Endothelial cell of umbilical vein (primary cell): ENCODE measurements around the gene SCGB2B2. TPM values are rescaled to one million over a fixed set of nuclear protein-coding genes. Genes with fewer than 3 reads are reported as not detected.

ENCODE experiments used
- BruUV-seq: library from RNA; stranded (reverse); fragments of 400-500 nt; replicated peaks from 2 replicates; lab custom pipeline; 2021; lab: Mats Ljungman, UMichigan
- CTCF ChIA-PET: fragments of 300-600, 350-600 bp; sonication (Branson Sonifier 250); formaldehyde crosslinking; loops from one replicate; lab custom pipeline; 2021; ENCODE audit warnings: antibody characterized with exemption, inconsistent platforms; lab: Charles Lee
- POLR2A ChIA-PET: fragments of 300-600, 350-600 bp; sonication (Branson Sonifier 250); formaldehyde crosslinking; loops from one replicate; lab custom pipeline; 2021; ENCODE audit warnings: antibody characterized with exemption, inconsistent platforms; lab: Charles Lee
- DNase-seq: peaks from one replicate; pipeline ENCODE4 v3.0.0-alpha.2; 2011; ENCODE audit warnings: low read depth, low spot score
- FAIRE-seq: peaks from 2 replicates; lab custom pipeline; 2011; peaks lifted over from hg19 to GRCh38; lab: Jason Lieb, UNC
- H2AFZ ChIP-seq: 2 replicates; pipeline ENCODE4 v1.6.0; 2012; ENCODE audit warnings: low read depth, low read length, control low read depth, inconsistent platforms
- H3K27ac ChIP-seq: 2 replicates; pipeline ENCODE4 v1.5.1; 2011; ENCODE audit warnings: low read depth, mild to moderate bottlenecking, control low read depth, low read length, moderate library complexity; ENCODE audit not compliant: insufficient read depth
- H3K27me3 ChIP-seq, 2 experiments: 2 replicates each; pipeline versions ENCODE4 v1.6.0 to v1.6.1; 2011; ENCODE audit warnings: low read length in 2 of 2, mixed read lengths in 1 of 2; ENCODE audit not compliant: control insufficient read depth in 2 of 2, insufficient read depth in 2 of 2
- H3K36me3 ChIP-seq, 2 experiments: 2 replicates in 1 of 2; 3 replicates in 1 of 2; pipeline ENCODE4 v1.5.1; 2011; ENCODE audit warnings: low read length in 2 of 2, mild to moderate bottlenecking in 1 of 2, moderate library complexity in 1 of 2; ENCODE audit not compliant: control insufficient read depth in 2 of 2, insufficient read depth in 2 of 2; ENCODE audit errors: extremely low read depth in 1 of 2
- H3K4me1 ChIP-seq: 3 replicates; pipeline ENCODE4 v1.5.1; 2011; ENCODE audit warnings: mild to moderate bottlenecking, low read length; ENCODE audit not compliant: control insufficient read depth, insufficient read depth; ENCODE audit errors: extremely low read depth
- H3K4me2 ChIP-seq: 2 replicates; pipeline ENCODE4 v1.6.1; 2011; ENCODE audit warnings: low read length, control low read depth, mixed read lengths; ENCODE audit not compliant: insufficient read depth
- H3K4me3 ChIP-seq, 3 experiments: fragments of 200-600 bp in 1 of 3; sonication (generic), shearing (Covaris generic) in 1 of 3; replicated peaks in 1 of 3; 2 replicates each; pipeline ENCODE4 v1.5.1; 2011 to 2016; ENCODE audit warnings: control low read depth in 3 of 3, low read length in 3 of 3, mild to moderate bottlenecking in 2 of 3, inconsistent platforms in 1 of 3, low read depth in 1 of 3, moderate library complexity in 1 of 3; ENCODE audit not compliant: insufficient read depth in 1 of 3
- H3K79me2 ChIP-seq: 2 replicates; pipeline ENCODE4 v1.6.0; 2012; ENCODE audit warnings: low read length, inconsistent platforms; ENCODE audit not compliant: control insufficient read depth, insufficient read depth
- H3K9ac ChIP-seq: replicated peaks from 2 replicates; pipeline ENCODE3; 2011; ENCODE audit warnings: low read length, control low read depth; ENCODE audit not compliant: insufficient read depth; ENCODE audit errors: extremely low read depth
- H3K9me1 ChIP-seq: replicated peaks from 3 replicates; pipeline ENCODE4 v1.6.0; 2011; ENCODE audit warnings: mild to moderate bottlenecking, low read length; ENCODE audit not compliant: control insufficient read depth, insufficient read depth; ENCODE audit errors: extremely low read depth
- H3K9me3 ChIP-seq: replicated peaks from 2 replicates; pipeline ENCODE4 v1.5.1; 2012; ENCODE audit warnings: low read length, inconsistent platforms; ENCODE audit not compliant: control insufficient read depth, insufficient read depth
- H4K20me1 ChIP-seq: replicated peaks from 2 replicates; pipeline ENCODE3; 2011; ENCODE audit warnings: mild to moderate bottlenecking, low read length; ENCODE audit not compliant: control insufficient read depth, insufficient read depth; ENCODE audit errors: extremely low read depth
- EZH2 ChIP-seq: IDR thresholded peaks from 2 replicates; pipeline ENCODE4 v1.6.1; 2012; ENCODE audit warnings: borderline replicate concordance, low read depth, mild to moderate bottlenecking, moderate library complexity, low read length, inconsistent platforms; ENCODE audit not compliant: severe bottlenecking
- FOS ChIP-seq: IDR thresholded peaks from 2 replicates; pipeline ENCODE4 v1.6.1; 2011; ENCODE audit warnings: mild to moderate bottlenecking, low read length, moderate library complexity, borderline replicate concordance; ENCODE audit not compliant: insufficient read depth
- GATA2 ChIP-seq: IDR thresholded peaks from 2 replicates; pipeline ENCODE4 v1.7.0; 2011; ENCODE audit warnings: low read depth, mild to moderate bottlenecking, moderate library complexity, mixed read lengths, low read length; ENCODE audit not compliant: insufficient read length, insufficient read depth
- JUN ChIP-seq: IDR thresholded peaks from 2 replicates; pipeline ENCODE4 v1.6.1; 2011; ENCODE audit warnings: borderline replicate concordance, low read depth; ENCODE audit not compliant: insufficient read length, insufficient read depth
- MYC ChIP-seq: IDR thresholded peaks from one replicate; pipeline ENCODE4 v1.6.1; 2011; ENCODE audit warnings: mild to moderate bottlenecking, low read depth, low read length
- POLR2A ChIP-seq: IDR thresholded peaks from 2 replicates; pipeline ENCODE4 v1.6.1; 2012; ENCODE audit warnings: low read depth, mild to moderate bottlenecking, control low read depth, low read length
- POLR2AphosphoS5 ChIP-seq: IDR thresholded peaks from 2 replicates; pipeline ENCODE4 v1.6.1; 2012; ENCODE audit warnings: low read depth, mild to moderate bottlenecking, control low read depth, low read length, moderate library complexity; ENCODE audit not compliant: insufficient read depth
- dilution Hi-C: fragments of 300-500 bp; cut with MboI; formaldehyde crosslinking; loops from one replicate; pipeline ENCODE4 v1.15.0; 2019; ENCODE audit warnings: low sequenced_read_pairs; ENCODE audit not compliant: extremely low pct_ligation_motif_present
- intact Hi-C: fragments of 100-400 bp; cut with micrococcal nuclease; formaldehyde crosslinking; loops from one replicate; pipeline ENCODE4 v1.10.0; 2022
- polyA plus RNA-seq, 4 experiments: library from polyadenylated mRNA; depleted of rRNA in 3 of 4; stranded (reverse) in 3 of 4; unstranded in 1 of 4; fragments of >200 nt; gene quantifications; 2 replicates each; pipeline versions ENCODE4 v1.2.1 to v1.2.3, GENCODE V29; 2011 to 2012; ENCODE audit warnings: missing spikeins in 1 of 4
- total RNA-seq: library from RNA; stranded (reverse); gene quantifications from 2 replicates; pipeline ENCODE4 v1.2.3, GENCODE V29; 2021
- TF ChIP-seq, protein P1 (sequence below): IDR thresholded peaks from 2 replicates; pipeline ENCODE4 v1.6.1; 2011; ENCODE audit not compliant: insufficient read depth, insufficient read length
- TF ChIP-seq, protein P2 (sequence below), 2 donors: IDR thresholded peaks; 1 replicate in 1 of 2; 2 replicates in 1 of 2; pipeline ENCODE4 v1.5.1; 2011; ENCODE audit warnings: low read length in 2 of 2, mild to moderate bottlenecking in 2 of 2, moderate library complexity in 2 of 2, control low read depth in 1 of 2, inconsistent platforms in 1 of 2, low read depth in 1 of 2; ENCODE audit not compliant: insufficient read depth in 1 of 2; ENCODE audit errors: extremely low read depth in 1 of 2

Gene SCGB2B2
- total and polyA plus RNA-seq, 2 donors (not counting 3 experiments of a cell fraction or from before 2014, with no cell fraction given): 0.07 to 0.49 TPM

DNA sequence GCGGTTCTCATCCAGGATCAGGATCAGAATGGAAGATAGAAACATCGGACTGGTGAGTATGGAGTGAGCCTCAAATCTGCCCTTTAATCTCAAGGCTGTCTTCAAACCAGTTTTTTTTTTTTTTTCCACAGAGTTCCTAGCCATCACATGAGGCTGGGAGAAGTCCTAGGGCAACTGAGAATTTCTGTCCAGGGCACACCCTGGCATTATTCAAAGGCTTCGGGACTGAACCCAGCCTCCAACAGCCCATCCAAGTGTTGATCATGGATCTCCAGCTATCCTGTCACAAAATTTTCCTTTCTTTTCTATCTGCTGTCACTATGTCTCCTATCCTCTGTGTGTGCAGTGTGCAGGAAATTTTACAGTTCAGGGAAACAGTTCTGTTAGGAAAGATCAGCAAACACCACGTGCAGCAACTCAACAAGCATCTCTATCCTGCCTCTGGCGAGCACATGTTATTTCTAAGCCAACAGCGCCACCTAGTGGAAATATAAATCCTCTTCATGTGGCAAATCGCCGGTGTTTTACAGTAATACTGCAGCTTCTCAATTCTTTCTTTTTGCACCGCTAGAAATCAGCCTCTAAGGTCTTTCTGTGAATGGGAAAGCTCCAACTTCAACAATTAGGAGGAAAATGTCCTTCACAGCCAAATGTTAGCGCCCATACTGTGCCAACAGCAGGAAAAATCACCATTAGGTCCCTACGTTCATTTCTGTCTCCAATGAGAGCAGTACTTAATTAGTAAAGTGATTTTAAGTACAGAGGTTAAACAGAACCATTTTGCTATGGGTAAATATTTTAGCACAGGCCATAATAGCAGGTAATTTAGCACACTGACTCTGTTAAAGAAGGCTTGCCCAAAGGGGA is 35.7 kb upstream of the SCGB2B2 start:
- no peak overlapping the region for H3K27ac ChIP-seq
- intact Hi-C loops (loop anchor here (1.0 to 2.0 kb wide), 4 partner anchors 34 to 211 kb away; no protein-coding TSS in a partner anchor), dilution Hi-C loops (no loop called here)
- peaks cover 3% of the 10 kb centered on the region in 2 experiments for H3K27me3 ChIP-seq
- H2AFZ ChIP-seq: no peak overlapping the region
- no peak overlapping the region for H3K9ac ChIP-seq
- H3K9me3 ChIP-seq: peaks cover 5% of the 10 kb centered on the region
- H3K36me3 ChIP-seq: no peaks in the 10 kb centered on the region
- FAIRE-seq (peak; percentile 96), DNase-seq (peak; percentile 75)
- ChIA-PET POLR2A (no interaction called here), CTCF (interaction anchor here (0.8 to 5.8 kb wide), 12 partner anchors 9 to 212 kb away, joined by 3 to 87 read pairs (median 4); no protein-coding TSS in a partner anchor)
- H3K9me1 ChIP-seq: no peaks in the 10 kb centered on the region
- H3K4me1 ChIP-seq: no peaks in the 10 kb centered on the region
- no TSS peak for BruUV-seq
- TF ChIP-seq GATA2: no peak
- TF ChIP-seq JUN: no peak
- TF ChIP-seq, protein P1, sequence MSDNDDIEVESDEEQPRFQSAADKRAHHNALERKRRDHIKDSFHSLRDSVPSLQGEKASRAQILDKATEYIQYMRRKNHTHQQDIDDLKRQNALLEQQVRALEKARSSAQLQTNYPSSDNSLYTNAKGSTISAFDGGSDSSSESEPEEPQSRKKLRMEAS: peak; percentile 88
- TF ChIP-seq POLR2AphosphoS5: no peak
- no peak for TF ChIP-seq FOS
- no peak for TF ChIP-seq POLR2A
- TF ChIP-seq MYC: no peak
- TF ChIP-seq EZH2: no peak
- TF ChIP-seq, protein P2, sequence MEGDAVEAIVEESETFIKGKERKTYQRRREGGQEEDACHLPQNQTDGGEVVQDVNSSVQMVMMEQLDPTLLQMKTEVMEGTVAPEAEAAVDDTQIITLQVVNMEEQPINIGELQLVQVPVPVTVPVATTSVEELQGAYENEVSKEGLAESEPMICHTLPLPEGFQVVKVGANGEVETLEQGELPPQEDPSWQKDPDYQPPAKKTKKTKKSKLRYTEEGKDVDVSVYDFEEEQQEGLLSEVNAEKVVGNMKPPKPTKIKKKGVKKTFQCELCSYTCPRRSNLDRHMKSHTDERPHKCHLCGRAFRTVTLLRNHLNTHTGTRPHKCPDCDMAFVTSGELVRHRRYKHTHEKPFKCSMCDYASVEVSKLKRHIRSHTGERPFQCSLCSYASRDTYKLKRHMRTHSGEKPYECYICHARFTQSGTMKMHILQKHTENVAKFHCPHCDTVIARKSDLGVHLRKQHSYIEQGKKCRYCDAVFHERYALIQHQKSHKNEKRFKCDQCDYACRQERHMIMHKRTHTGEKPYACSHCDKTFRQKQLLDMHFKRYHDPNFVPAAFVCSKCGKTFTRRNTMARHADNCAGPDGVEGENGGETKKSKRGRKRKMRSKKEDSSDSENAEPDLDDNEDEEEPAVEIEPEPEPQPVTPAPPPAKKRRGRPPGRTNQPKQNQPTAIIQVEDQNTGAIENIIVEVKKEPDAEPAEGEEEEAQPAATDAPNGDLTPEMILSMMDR (IDR thresholded peaks at IDR 0.05; ENCODE audit: extremely low read depth in 1 of 2, insufficient read depth in 1 of 2, low read depth in 1 of 2, low read length in 2 of 2): peak; percentile 39 to 40
- H3K4me3 ChIP-seq: no peak overlapping the region
- no peaks in the 10 kb centered on the region for H3K79me2 ChIP-seq
- no peak overlapping the region for H3K4me2 ChIP-seq
- no peaks in the 10 kb centered on the region for H4K20me1 ChIP-seq
